ENCODE measurements around the gene CCL5. TPM values are rescaled to one million over a fixed set of nuclear protein-coding genes. Genes with fewer than 3 reads are reported as not detected.

The CCL5 gene
- total and polyA plus RNA-seq, 2 donors (not counting 3 experiments of a cell fraction or from before 2014, with no cell fraction given): not detected

- DNase-seq (ENCODE audit: low read depth, low spot score): no peak
- ChIA-PET CTCF (interaction anchor here (1.1 to 1.4 kb wide), 3 partner anchors 8 to 46 kb away, joined by 3 to 4 read pairs (median 3); no protein-coding TSS in a partner anchor), POLR2A (no interaction called here)
- Histone ChIP-seq H3K9me1 (replicated peaks; ENCODE audit: control insufficient read depth, extremely low read depth, insufficient read depth, low read length) (no peaks in the 10 kb centered on the region), H4K20me1 (replicated peaks; ENCODE audit: control insufficient read depth, extremely low read depth, insufficient read depth, low read length) (no peaks in the 10 kb centered on the region), H3K27me3 (ENCODE audit: control insufficient read depth in 2 of 2, insufficient read depth in 2 of 2, low read length in 2 of 2) (peaks cover 0 to 2% of the 10 kb centered on the region in 2 experiments), H3K36me3 (ENCODE audit: control insufficient read depth in 2 of 2, extremely low read depth in 1 of 2, insufficient read depth in 2 of 2, low read length in 2 of 2) (no peaks in the 10 kb centered on the region), H3K4me3 (replicated peaks in 1 of 3; ENCODE audit: insufficient read depth in 1 of 3, low read depth in 1 of 3, low read length in 3 of 3) (no peak overlapping the region), H3K79me2 (ENCODE audit: control insufficient read depth, insufficient read depth, low read length) (no peaks in the 10 kb centered on the region), H3K4me1 (ENCODE audit: control insufficient read depth, extremely low read depth, insufficient read depth, low read length) (no peaks in the 10 kb centered on the region), H3K9ac (replicated peaks; ENCODE audit: extremely low read depth, insufficient read depth, low read length) (no peak overlapping the region), H3K27ac (ENCODE audit: insufficient read depth, low read depth, low read length) (no peak overlapping the region), H3K9me3 (replicated peaks; ENCODE audit: control insufficient read depth, insufficient read depth, low read length) (no peaks in the 10 kb centered on the region), H3K4me2 (ENCODE audit: insufficient read depth, low read length) (no peak overlapping the region), H2AFZ (ENCODE audit: low read depth, low read length) (no peak overlapping the region)
- intact Hi-C loops (cut with micrococcal nuclease) (no loop called here), dilution Hi-C loops (cut with MboI; ENCODE audit: extremely low pct_ligation_motif_present, low sequenced_read_pairs) (no loop called here)
- BruUV-seq (replicated peaks): no TSS peak
- FAIRE-seq: no peak
- no peak for TF ChIP-seq EZH2 (IDR thresholded peaks at IDR 0.05; ENCODE audit: borderline replicate concordance, low read depth, low read length, severe bottlenecking)
Measured at GRCh38 chr17:35923609-35924114, 43.5 kb upstream of the CCL5 start.

DNA sequence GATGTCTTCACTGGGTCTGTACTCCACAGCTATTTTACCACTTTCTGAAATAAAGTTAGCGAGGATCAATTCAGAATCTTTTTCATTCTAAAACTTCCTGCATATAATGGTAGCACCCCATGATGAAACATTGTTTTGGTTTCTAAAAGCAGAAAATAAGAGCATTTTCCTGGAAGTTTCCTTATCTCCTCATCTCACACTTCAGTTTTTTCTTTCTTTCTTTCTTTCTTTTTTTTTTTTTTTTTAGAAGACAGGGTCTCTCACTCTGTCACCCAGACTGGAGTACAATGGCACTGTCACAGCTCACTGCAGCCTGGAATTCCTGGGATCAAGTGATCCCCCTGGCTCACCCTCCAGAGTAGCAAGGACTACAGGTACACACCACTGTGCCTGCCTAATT is 40.1 kb upstream of the CCL5 start:
- Histone ChIP-seq H3K27ac (ENCODE audit: insufficient read depth, low read depth, low read length) (no peak overlapping the region), H3K4me2 (ENCODE audit: insufficient read depth, low read length) (no peak overlapping the region), H3K4me1 (ENCODE audit: control insufficient read depth, extremely low read depth, insufficient read depth, low read length) (peaks cover 4% of the 10 kb centered on the region), H2AFZ (ENCODE audit: low read depth, low read length) (no peak overlapping the region), H3K9me1 (replicated peaks; ENCODE audit: control insufficient read depth, extremely low read depth, insufficient read depth, low read length) (no peaks in the 10 kb centered on the region), H3K79me2 (ENCODE audit: control insufficient read depth, insufficient read depth, low read length) (no peaks in the 10 kb centered on the region), H3K9me3 (replicated peaks; ENCODE audit: control insufficient read depth, insufficient read depth, low read length) (no peaks in the 10 kb centered on the region), H3K9ac (replicated peaks; ENCODE audit: extremely low read depth, insufficient read depth, low read length) (no peak overlapping the region), H3K27me3 (ENCODE audit: control insufficient read depth in 2 of 2, insufficient read depth in 2 of 2, low read length in 2 of 2) (peaks cover 0 to 2% of the 10 kb centered on the region in 2 experiments), H3K4me3 (replicated peaks in 1 of 3; ENCODE audit: insufficient read depth in 1 of 3, low read depth in 1 of 3, low read length in 3 of 3) (no peak overlapping the region), H3K36me3 (ENCODE audit: control insufficient read depth in 2 of 2, extremely low read depth in 1 of 2, insufficient read depth in 2 of 2, low read length in 2 of 2) (no peaks in the 10 kb centered on the region), H4K20me1 (replicated peaks; ENCODE audit: control insufficient read depth, extremely low read depth, insufficient read depth, low read length) (no peaks in the 10 kb centered on the region)
- FAIRE-seq: no peak
- ChIA-PET CTCF (no interaction called here), POLR2A (no interaction called here)
- intact Hi-C loops (cut with micrococcal nuclease) (no loop called here), dilution Hi-C loops (cut with MboI; ENCODE audit: extremely low pct_ligation_motif_present, low sequenced_read_pairs) (no loop called here)
- BruUV-seq (replicated peaks): no TSS peak
- no peak for DNase-seq (ENCODE audit: low read depth, low spot score)
- TF ChIP-seq MYC (IDR thresholded peaks at IDR 0.05; ENCODE audit: low read depth, low read length) (no peak), MAX (IDR thresholded peaks at IDR 0.05; ENCODE audit: insufficient read depth, insufficient read length) (no peak), JUN (IDR thresholded peaks at IDR 0.05; ENCODE audit: borderline replicate concordance, insufficient read depth, insufficient read length, low read depth) (no peak), FOS (IDR thresholded peaks at IDR 0.05; ENCODE audit: borderline replicate concordance, insufficient read depth, low read length) (no peak), POLR2AphosphoS5 (IDR thresholded peaks at IDR 0.05; ENCODE audit: insufficient read depth, low read depth, low read length) (no peak)
- TF ChIP-seq, protein P1, sequence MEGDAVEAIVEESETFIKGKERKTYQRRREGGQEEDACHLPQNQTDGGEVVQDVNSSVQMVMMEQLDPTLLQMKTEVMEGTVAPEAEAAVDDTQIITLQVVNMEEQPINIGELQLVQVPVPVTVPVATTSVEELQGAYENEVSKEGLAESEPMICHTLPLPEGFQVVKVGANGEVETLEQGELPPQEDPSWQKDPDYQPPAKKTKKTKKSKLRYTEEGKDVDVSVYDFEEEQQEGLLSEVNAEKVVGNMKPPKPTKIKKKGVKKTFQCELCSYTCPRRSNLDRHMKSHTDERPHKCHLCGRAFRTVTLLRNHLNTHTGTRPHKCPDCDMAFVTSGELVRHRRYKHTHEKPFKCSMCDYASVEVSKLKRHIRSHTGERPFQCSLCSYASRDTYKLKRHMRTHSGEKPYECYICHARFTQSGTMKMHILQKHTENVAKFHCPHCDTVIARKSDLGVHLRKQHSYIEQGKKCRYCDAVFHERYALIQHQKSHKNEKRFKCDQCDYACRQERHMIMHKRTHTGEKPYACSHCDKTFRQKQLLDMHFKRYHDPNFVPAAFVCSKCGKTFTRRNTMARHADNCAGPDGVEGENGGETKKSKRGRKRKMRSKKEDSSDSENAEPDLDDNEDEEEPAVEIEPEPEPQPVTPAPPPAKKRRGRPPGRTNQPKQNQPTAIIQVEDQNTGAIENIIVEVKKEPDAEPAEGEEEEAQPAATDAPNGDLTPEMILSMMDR (IDR thresholded peaks at IDR 0.05; ENCODE audit: extremely low read depth in 1 of 2, insufficient read depth in 1 of 2, low read depth in 1 of 2, low read length in 2 of 2): no peak

All from endothelial cell of umbilical vein (primary cell).